Motor neuron (in vitro differentiated cells): Measurements from ENCODE around the gene RTBDN. TPM values are rescaled to one million over a fixed set of nuclear protein-coding genes. Genes with fewer than 3 reads are reported as not detected.
"Not testable (repeated sequence)": the region's sequence is repeated elsewhere in the genome, so short reads cannot be mapped to it uniquely, and the experiment has no call there.

ENCODE experiments used
- ATAC-seq, 8 experiments: fragments of 200-7000 bp; cut with Tn5 transposase; replicated peaks in 6 of 8; 2 replicates each; pipeline ENCODE4 v1.8.0; 2021; ENCODE audit warnings: mild to moderate bottlenecking in 8 of 8, moderate library complexity in 8 of 8
- H3K27ac ChIP-seq, 2 donors: fragments of 250-450 bp; sonication (Bioruptor Pico); 2 replicates each; pipeline ENCODE4 v1.9.0; 2021; ENCODE audit warnings: antibody characterized with exemption in 2 of 2, mild to moderate bottlenecking in 2 of 2, moderate library complexity in 1 of 2
- H3K4me1 ChIP-seq, 2 donors: fragments of 250-450 bp; sonication (Bioruptor Pico); replicated peaks in 1 of 2; 2 replicates each; pipeline ENCODE4 v1.6.1; 2021; ENCODE audit warnings: antibody characterized with exemption in 2 of 2, mild to moderate bottlenecking in 2 of 2, moderate library complexity in 1 of 2
- H3K4me3 ChIP-seq, 5 donors: fragments of 250-450 bp; sonication (Bioruptor Pico); 2 replicates each; pipeline ENCODE4 v1.9.0; 2021; ENCODE audit warnings: antibody characterized with exemption in 5 of 5, mild to moderate bottlenecking in 5 of 5, moderate library complexity in 4 of 5
- WGBS, 10 experiments: fragments of 450-650 bp; shearing (Covaris generic); methylation state at CpG; one replicate each; pipeline ENCODE4 v1.0.0; 2022; 5-methylcytosine and 5-hydroxymethylcytosine counted together
- in situ Hi-C, 9 experiments: fragments of 400-800 bp; cut with MboI; loops; one replicate each; pipeline ENCODE4 v1.15.0; 2021; ENCODE audit warnings: low sequenced_read_pairs in 9 of 9, low pct_unique_long_range_greater_than_20kb in 2 of 9; ENCODE audit not compliant: unreplicated experiment in 9 of 9
- total RNA-seq, 8 experiments: library from RNA; unstranded; fragments of 300-600 nt; gene quantifications; 2 replicates each; pipeline versions ENCODE4 v1.2.3 to v1.2.4, GENCODE V29; 2022

RTBDN gene
- total RNA-seq, 8 experiments from 2014 or later, result 0.56 to 1.9 (median 0.92) TPM; not detected in 1

DNA sequence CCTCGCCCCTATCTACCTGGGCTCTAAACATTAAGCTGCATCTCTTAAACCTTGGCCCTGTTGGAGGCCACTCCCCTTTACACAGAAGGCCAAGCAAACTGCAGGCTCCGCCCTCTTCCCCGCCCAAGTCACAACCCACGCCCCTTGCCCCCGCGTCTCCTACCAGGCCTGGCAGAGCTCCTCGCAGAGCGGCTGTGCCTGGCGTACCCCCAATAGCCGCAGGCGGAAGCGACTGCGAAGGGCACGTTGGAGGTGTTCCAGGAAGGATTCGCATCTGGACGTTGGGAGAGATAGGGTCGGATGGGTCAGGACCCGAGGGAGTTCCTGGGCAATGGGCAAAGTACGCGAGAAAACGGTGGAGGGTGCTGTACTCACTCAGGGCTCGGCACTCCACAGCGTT is 5.9 kb downstream of the RTBDN start:
- 0 to 40% (median 4%) methylated on average over 1 to 14 of the region's 23 CpGs; no CpG with 5 or more reads in 3 of the 10 experiments for WGBS, 10 experiments
- in situ Hi-C loops, result no loop called here
- Histone ChIP-seq H3K4me3 (no peak overlapping the region), H3K27ac (no peak overlapping the region), H3K4me1 (peaks cover 4 to 13% of the 10 kb centered on the region in 2 donors)
- peak in 5 of 8 experiments; percentile 17 to 74 (median 28) for ATAC-seq

DNA sequence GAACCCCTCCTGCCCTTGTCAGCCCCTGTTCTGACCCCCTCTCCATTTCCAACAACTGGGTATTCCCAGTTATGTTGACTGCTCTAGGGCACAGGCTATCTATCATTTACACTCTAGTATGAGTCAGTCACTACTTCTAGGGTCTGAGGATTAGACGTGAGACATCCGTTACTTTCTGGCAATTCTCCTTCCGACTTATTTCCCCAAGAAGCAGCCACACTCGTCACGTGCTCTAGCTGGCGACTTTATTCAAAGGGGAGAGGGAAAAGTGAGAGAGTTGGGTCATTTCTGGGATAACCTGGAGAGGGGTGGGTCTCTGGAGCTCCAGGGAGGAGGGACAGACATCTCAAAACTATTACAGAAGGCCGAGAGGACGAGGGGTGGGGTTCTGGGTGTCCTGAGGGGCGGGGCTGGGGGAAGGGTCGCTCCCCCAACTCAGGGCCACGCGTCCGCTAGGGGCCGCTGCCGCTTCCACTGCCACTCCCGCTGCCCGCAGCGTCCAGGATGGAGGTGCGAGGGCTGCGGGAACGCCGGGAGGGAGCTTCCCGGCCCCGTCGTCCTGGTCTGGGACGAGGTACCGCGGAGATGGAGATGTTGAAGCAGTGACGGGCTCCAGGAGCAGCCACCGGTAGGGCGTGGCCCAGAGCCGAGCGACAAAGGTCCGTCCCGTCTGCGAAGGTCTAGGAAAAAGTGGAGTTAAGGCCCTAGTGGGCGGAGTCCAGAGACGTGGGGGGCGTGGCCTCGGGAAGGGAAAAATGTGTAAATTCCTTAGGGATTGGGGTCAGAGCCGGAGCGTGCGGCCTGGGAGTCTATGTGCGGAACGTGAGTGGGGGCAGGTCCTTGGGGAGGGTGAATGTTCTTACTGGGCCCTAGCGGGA is 8.9 kb downstream of the RTBDN start:
- peak; percentile 26 to 84 (median 52) for ATAC-seq
- H3K4me1 ChIP-seq, result peaks cover 4 to 7% of the 10 kb centered on the region in 2 donors
- WGBS, 10 experiments, result 16 to 60% (median 26%) methylated on average over 1 to 13 of the region's 46 CpGs; no CpG with 5 or more reads in 4 of the 10 experiments
- in situ Hi-C loops, result no loop called here
- H3K4me3 ChIP-seq, result peak overlapping the region in 1 of 5 donors; percentile 6
- H3K27ac ChIP-seq, result no peak overlapping the region

DNA sequence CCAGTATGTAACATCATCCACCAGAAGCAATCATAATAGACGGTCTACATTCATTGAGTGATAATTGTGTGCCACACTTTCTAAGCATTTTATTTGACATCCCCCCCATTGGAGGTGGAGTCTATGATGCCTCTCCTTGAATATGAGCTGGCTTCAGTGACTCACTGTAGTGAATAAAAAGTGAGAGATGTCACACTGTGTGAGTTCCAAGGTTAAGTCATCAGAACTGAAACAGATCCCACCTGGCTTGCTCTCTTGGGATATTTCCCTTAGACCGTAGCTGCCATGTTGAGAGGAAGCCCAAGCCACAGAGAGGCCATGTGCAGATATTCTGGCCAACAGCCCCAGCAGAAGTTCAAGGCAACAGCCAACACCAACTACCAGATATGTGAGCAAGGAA is 12.6 kb downstream of the RTBDN start:
- Histone ChIP-seq H3K4me3 (no peak overlapping the region), H3K4me1 (no peaks in the 10 kb centered on the region), H3K27ac (no peak overlapping the region)
- in situ Hi-C loops, result no loop called here
- 60 to 100% (median 93%) methylated on average over 1 to 2 of the region's 2 CpGs; no CpG with 5 or more reads in 2 of the 10 experiments for WGBS, 10 experiments
- ATAC-seq, result no peak

DNA sequence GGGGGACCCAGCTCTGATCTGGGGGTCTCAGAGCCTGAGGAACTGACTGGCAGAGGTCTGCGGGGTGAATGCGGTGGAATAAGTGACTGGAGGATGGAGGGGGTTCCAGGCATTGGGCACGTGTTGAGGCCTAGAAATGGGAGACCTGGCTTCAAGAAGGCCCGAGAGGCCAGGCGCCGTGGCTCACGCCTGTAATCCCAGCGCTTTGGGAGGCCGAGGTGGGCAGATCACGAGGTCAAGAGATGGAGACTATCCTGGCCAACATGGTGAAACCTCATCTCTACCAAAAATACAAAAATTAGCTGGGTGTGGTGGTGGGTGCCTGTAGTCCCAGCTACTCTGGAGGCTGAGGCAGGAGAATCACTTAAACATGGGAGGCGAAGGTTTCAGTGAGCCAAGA is 16.6 kb downstream of the RTBDN start:
- H3K4me1 ChIP-seq, H3K27ac ChIP-seq, H3K4me3 ChIP-seq, ATAC-seq, in situ Hi-C loops: not testable (repeated sequence)
- 89 to 100% (median 94%) methylated on average over 1 to 9 of the region's 11 CpGs; no CpG with 5 or more reads in 6 of the 10 experiments for WGBS, 10 experiments

DNA sequence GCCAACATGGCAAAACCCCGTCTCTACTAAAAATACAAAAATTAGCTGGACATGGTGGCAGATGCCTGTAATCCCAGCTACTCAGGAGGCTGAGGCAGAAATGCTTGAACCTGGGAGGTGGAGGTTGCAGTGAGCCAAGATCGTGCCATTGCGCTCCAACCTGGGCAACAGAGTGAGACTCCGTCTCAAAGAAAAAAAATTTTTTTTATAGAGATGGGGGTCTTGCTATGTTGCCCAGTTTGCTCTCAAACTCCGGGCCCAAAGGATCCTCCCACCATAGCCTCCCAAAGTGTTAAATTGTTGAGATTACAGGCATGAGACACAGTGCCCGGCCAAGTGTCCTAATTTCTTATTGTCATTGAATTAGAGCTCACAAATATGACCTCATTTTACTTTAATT is 17.2 kb downstream of the RTBDN start:
- H3K27ac ChIP-seq, in situ Hi-C loops, H3K4me1 ChIP-seq, H3K4me3 ChIP-seq, ATAC-seq: not testable (repeated sequence)
- WGBS, 10 experiments, result 40 to 100% (median 94%) methylated on average over 1 to 4 of the region's 6 CpGs; no CpG with 5 or more reads in 3 of the 10 experiments

DNA sequence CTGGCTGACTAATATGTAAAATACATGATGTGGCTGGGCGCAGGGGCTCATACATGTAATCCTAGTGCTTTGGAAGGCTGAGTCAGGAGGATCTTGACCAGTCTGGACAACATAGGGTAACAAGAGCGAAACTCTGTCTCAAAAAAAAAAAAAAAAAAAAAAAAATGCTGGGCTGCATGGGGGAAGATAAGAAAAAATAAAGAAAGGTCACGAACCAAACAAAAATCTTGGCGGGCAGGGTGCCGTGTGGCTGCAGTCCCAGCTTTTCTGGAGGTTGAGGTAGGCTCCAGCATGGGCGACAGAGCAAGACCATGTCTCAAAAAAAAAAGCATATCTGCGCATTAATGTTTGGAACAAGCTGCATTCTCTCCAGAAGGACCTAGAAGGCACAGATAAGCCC is 19.3 kb downstream of the RTBDN start:
- no peak overlapping the region for H3K4me3 ChIP-seq
- no peaks in the 10 kb centered on the region for H3K4me1 ChIP-seq
- H3K27ac ChIP-seq, result no peak overlapping the region
- WGBS, 10 experiments, result 52 to 100% (median 95%) methylated on average over 3 to 7 of the region's 7 CpGs
- in situ Hi-C loops, result no loop called here
- no peak for ATAC-seq

DNA sequence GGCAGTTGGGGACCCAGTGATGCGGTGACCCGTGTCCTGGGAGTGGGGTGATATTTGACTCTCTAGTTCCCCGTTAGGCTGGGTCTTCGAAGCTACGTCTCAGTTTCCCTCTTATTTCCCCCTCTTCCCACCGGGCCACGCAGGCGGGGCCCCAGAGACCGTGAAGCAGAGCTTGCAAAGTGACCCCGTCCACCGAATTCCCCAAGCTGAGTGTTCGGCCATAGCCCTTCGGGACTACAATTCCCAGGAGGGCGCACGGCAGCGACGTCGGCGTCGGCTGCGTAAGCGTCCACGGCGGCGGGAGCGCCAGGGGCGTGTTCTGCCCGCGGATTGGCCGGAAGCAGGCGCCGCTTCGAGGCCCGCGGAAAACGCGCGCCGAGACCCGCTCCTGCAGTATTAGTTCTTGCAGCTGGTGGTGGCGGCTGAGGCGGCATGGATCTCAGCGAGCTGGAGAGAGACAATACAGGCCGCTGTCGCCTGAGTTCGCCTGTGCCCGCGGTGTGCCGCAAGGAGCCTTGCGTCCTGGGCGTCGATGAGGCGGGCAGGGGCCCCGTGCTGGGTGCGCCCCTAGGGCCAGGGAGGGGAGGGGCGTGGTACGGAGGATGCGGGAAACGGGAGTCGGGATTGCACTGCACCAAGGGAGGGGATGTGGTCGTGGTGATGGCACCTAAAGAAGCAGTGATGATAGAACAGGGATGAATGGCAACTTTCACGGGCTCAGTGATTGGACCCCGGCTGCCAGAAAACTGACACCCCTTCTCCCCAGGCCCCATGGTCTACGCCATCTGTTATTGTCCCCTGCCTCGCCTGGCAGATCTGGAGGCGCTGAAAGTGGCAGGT is 27.9 kb downstream of the RTBDN start, which contains the start of gene RNASEH2A:
RNASEH2A (plus strand) TSS at position 343 of the 840 bp plus-strand sequence; CDS start at position 433, 90 bp downstream.
- peaks cover 11 to 12% of the 10 kb centered on the region in 2 donors for H3K4me1 ChIP-seq
- peak within 1 kb of the TSS; percentile 48 to 82 (median 66) for H3K4me3 ChIP-seq
- WGBS, 10 experiments, result 0 to 56% (median 4%) methylated on average over 1 to 20 of the region's 66 CpGs; no CpG with 5 or more reads in 4 of the 10 experiments
- H3K27ac ChIP-seq, result peak within 1 kb of the TSS in 1 of 2 donors; percentile 76
- peak; percentile 74 to 87 (median 80) for ATAC-seq
- in situ Hi-C loops, result no loop called here

DNA sequence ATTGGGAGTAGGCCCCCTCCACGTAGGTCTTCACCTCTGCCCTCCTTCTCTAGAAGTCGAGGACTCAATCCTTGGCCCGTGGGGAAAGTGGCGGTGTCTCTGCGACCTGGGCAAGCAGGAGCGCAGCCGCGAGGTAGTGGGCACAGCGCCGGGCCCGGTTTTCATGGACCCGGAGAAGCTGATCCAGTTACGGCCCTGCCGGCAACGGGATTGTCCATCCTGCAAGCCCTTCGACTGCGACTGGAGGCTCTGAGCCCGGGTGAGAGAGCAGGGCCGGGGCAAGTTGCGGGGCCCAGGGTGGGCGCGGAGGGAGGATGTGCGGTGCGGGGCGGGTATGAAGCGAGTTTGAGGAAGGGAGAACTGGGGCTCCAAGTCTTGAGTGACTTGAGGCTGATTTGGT is 30.3 kb downstream of the RTBDN start:
- H3K4me1 ChIP-seq, result peaks cover 18 to 19% of the 10 kb centered on the region in 2 donors
- no peak overlapping the region for H3K27ac ChIP-seq
- ATAC-seq, result no peak
- 85 to 100% (median 90%) methylated on average over 2 to 15 of the region's 26 CpGs; no CpG with 5 or more reads in 4 of the 10 experiments for WGBS, 10 experiments
- in situ Hi-C loops, result no loop called here
- no peak overlapping the region for H3K4me3 ChIP-seq

DNA sequence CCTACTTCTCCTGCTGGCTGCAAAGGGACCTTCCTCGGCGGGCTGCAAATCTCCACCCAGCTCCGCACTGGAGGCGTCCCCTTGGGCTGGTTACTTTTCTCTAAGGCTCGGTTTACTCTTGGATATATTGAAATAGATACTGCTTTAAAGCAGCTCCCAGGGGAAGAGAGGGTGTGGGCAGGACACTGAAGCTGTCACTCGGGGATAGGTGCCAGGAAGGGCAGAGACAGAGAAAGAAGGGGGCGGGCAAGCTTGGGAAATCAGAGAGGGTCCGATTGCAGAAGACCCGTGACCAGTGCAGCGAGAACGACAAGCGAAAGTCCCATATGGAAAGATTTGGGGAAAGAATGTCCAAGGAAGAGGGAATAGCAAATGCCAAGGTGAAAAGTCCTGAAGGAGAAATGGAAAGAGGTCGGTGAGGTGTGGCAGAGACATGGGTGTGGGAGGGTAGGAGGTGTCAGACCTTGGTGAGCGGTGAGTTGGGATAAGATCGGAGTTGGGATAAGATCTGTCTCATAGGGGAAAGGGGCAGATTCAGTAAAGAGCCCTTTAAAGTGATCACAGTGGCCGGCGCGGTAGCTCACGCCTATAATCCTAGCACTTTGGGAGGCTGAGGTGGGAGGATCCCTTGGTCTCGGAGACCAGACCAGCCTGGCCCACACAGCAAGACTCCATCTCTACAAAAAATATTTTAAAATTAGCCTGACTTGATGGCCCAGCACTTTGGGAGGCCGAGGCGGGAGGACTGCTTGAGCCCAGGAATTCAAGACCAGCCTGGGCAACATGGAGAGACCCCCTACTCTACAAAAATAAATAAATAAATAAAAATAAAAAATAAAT is 31.9 kb downstream of the RTBDN start:
- 0 to 76% (median 41%) methylated on average over 1 to 18 of the region's 22 CpGs for WGBS, 10 experiments
- peak overlapping the region; percentile 67 to 92 (median 84) for H3K4me3 ChIP-seq
- H3K27ac ChIP-seq, result peak overlapping the region; percentile 21 to 32
- in situ Hi-C loops, result no loop called here
- H3K4me1 ChIP-seq, result peaks cover 18 to 19% of the 10 kb centered on the region in 2 donors
- ATAC-seq, result no peak

DNA sequence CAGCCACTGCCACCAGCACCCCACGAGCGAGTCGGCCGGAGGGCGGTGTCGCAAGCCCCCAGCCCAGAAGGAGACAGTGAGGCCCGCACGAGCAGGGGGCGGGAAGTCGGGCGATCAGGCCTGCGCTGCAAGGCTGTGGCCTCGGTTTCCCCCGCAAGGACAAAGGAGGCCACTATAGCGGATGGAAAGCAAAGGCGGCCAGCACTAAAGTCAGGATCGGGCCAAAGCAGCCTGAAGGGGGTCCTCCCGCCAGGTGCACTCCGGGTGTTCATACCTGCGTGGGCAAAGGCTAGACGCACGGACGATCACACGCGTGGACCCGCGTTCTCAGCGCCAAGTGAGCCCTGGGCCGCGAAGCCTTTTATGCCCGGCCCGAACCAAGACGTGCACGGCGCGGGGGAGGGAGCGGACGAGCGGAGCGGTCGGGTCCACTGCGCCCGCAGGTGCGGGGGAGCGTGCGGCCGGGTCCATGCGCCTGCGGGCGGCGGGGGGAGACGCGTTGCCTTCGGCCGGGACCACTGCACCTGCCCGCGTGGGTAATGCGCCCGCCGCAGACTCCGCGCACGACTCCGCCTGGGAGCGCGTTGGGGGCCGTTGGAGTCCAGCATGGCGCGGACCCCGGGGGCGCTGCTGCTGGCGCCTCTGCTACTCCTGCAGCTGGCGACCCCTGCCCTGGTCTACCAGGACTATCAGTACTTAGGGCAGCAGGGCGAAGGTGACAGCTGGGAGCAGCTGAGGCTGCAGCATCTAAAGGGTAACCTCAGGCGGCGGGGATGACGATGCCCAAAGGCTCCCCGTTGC is 32.7 kb downstream of the RTBDN start, which contains the start of the genes PRDX2 and THSD8:
PRDX2 (minus strand) TSS at position 335 of the 801 bp plus-strand sequence. CDS start 539 bp downstream, outside the sequence.
THSD8 (plus strand) TSS at position 604 of the 801 bp plus-strand sequence; CDS start at position 607, 3 bp downstream.
- Histone ChIP-seq H3K4me3 (peak within 1 kb of the TSS; percentile 67 to 92 (median 84)), H3K4me1 (peaks cover 12 to 13% of the 10 kb centered on the region in 2 donors), H3K27ac (peak within 1 kb of the TSS; percentile 48 to 70)
- ATAC-seq, result peak; percentile 64 to 83 (median 78)
- 0% methylated on average over 1 to 19 of the region's 78 CpGs; no CpG with 5 or more reads in 5 of the 10 experiments for WGBS, 10 experiments
- in situ Hi-C loops, result no loop called here

DNA sequence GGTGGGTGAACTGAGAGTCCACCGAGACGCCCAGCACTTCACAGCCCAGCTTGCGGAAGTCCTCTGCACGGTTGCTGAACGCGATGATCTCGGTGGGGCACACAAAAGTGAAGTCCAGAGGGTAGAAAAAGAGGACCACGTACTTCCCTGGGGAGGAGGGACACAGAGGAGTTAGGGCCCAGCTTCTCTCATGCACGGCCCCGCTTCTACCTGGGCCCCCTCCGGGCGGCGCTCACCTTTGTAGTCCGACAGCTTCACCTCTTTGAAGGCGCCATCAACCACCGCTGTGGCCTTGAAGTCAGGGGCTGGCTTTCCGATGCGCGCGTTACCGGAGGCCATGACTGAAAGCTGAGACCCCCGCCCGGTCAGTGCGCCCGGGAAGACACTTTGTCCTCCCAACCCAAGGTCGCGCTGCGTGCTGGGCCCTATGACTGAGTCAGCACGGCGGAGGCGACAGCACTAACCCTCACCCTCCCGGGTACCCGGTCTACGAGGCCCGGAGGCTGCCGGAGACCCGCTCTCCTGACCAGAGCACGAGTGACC is 33.4 kb downstream of the RTBDN start:
- H3K27ac ChIP-seq, result peak overlapping the region; percentile 48 to 70
- ATAC-seq, result peak; percentile 4 to 46 (median 38)
- H3K4me3 ChIP-seq, result peak overlapping the region; percentile 67 to 92 (median 84)
- in situ Hi-C loops, result no loop called here
- H3K4me1 ChIP-seq, result peaks cover 12 to 15% of the 10 kb centered on the region in 2 donors
- WGBS, 10 experiments, result 0 to 10% (median 0%) methylated on average over 3 to 9 of the region's 38 CpGs; no CpG with 5 or more reads in 4 of the 10 experiments
